ENCODE measurements around the gene HMCN1. TPM values are rescaled to one million over a fixed set of nuclear protein-coding genes. Genes with fewer than 3 reads are reported as not detected.

HMCN1 gene
- polyA plus RNA-seq, 1 donor from 2014 or later, result 0.66 TPM

GRCh38 chr1:186189156-186189555 lies 455.0 kb downstream of the HMCN1 start:
- Histone ChIP-seq H3K9ac (ENCODE audit: low read length) (no peak overlapping the region), H3K4me2 (ENCODE audit: low read length) (no peak overlapping the region), H3K79me2 (replicated peaks; ENCODE audit: insufficient read depth, low read length) (no peaks in the 10 kb centered on the region), H3K27ac (ENCODE audit: low read length) (no peak overlapping the region), H3K9me3 (ENCODE audit: low read length) (no peaks in the 10 kb centered on the region), H2AFZ (ENCODE audit: low read depth, low read length) (no peak overlapping the region), H3K27me3 (ENCODE audit: insufficient read depth, low read depth, low read length) (no peaks in the 10 kb centered on the region), H3K36me3 (ENCODE audit: insufficient read depth, low read length) (no peaks in the 10 kb centered on the region), H3F3A (ENCODE audit: insufficient read depth, low read length, poor library complexity, severe bottlenecking) (no peaks in the 10 kb centered on the region), H3K9me2 (ENCODE audit: insufficient read depth, low read length) (no peaks in the 10 kb centered on the region), H3K4me3 (ENCODE audit: low read length) (no peak overlapping the region), H4K20me1 (ENCODE audit: insufficient read depth) (no peaks in the 10 kb centered on the region)
- TF ChIP-seq RAD21 (conservative IDR thresholded peaks at IDR 0.05) (no peak), EP300 (conservative IDR thresholded peaks at IDR 0.05; ENCODE audit: poor library complexity, severe bottlenecking) (no peak), EZH2 (IDR thresholded peaks at IDR 0.05; ENCODE audit: borderline replicate concordance, insufficient read depth, low read length, poor library complexity, severe bottlenecking) (no peak), MXI1 (conservative IDR thresholded peaks at IDR 0.05; ENCODE audit: poor library complexity, severe bottlenecking) (no peak), POLR2AphosphoS5 (IDR thresholded peaks at IDR 0.05) (no peak), SMC3 (conservative IDR thresholded peaks at IDR 0.05; ENCODE audit: poor library complexity) (no peak), REST (IDR thresholded peaks at IDR 0.05; ENCODE audit: borderline replicate concordance) (no peak), TAF1 (IDR thresholded peaks at IDR 0.05; ENCODE audit: low read depth) (no peak), CTCF (IDR thresholded peaks at IDR 0.05; ENCODE audit: poor library complexity, severe bottlenecking) (no peak)

- no peaks in the 10 kb centered on the region for H3F3A ChIP-seq (ENCODE audit: insufficient read depth, low read length, poor library complexity, severe bottlenecking)
- no peak for TF ChIP-seq REST (IDR thresholded peaks at IDR 0.05; ENCODE audit: borderline replicate concordance)
- TF ChIP-seq CTCF (IDR thresholded peaks at IDR 0.05; ENCODE audit: poor library complexity, severe bottlenecking), result no peak
- TF ChIP-seq RAD21 (conservative IDR thresholded peaks at IDR 0.05), result no peak
- no peak for TF ChIP-seq POLR2AphosphoS5 (IDR thresholded peaks at IDR 0.05)
- no peak for TF ChIP-seq EZH2 (IDR thresholded peaks at IDR 0.05; ENCODE audit: borderline replicate concordance, insufficient read depth, low read length, poor library complexity, severe bottlenecking)
- no peaks in the 10 kb centered on the region for H3K9me2 ChIP-seq (ENCODE audit: insufficient read depth, low read length)
- H2AFZ ChIP-seq (ENCODE audit: low read depth, low read length), result no peak overlapping the region
- no peak overlapping the region for H3K4me2 ChIP-seq (ENCODE audit: low read length)
- no peaks in the 10 kb centered on the region for H3K79me2 ChIP-seq (replicated peaks; ENCODE audit: insufficient read depth, low read length)
- no peaks in the 10 kb centered on the region for H4K20me1 ChIP-seq (ENCODE audit: insufficient read depth)
- H3K9ac ChIP-seq (ENCODE audit: low read length), result no peak overlapping the region
- no peaks in the 10 kb centered on the region for H3K36me3 ChIP-seq (ENCODE audit: insufficient read depth, low read length)
- H3K27me3 ChIP-seq (ENCODE audit: insufficient read depth, low read depth, low read length), result no peaks in the 10 kb centered on the region
- no peaks in the 10 kb centered on the region for H3K9me3 ChIP-seq (ENCODE audit: low read length)
- H3K4me3 ChIP-seq (ENCODE audit: low read length), result no peak overlapping the region
- H3K27ac ChIP-seq (ENCODE audit: low read length), result no peak overlapping the region
Observed at GRCh38 chr1:186191511-186191910, 457.3 kb downstream of the HMCN1 start.
